Embryonic facial prominence (tissue), 1 donor: ENCODE measurements around the gene ZNF592.

ENCODE experiments used
- DNase-seq: peaks from one replicate; pipeline ENCODE4 v3.0.0-alpha.2; 2016; ENCODE audit errors: extremely low spot score

Gene ZNF592

DNA sequence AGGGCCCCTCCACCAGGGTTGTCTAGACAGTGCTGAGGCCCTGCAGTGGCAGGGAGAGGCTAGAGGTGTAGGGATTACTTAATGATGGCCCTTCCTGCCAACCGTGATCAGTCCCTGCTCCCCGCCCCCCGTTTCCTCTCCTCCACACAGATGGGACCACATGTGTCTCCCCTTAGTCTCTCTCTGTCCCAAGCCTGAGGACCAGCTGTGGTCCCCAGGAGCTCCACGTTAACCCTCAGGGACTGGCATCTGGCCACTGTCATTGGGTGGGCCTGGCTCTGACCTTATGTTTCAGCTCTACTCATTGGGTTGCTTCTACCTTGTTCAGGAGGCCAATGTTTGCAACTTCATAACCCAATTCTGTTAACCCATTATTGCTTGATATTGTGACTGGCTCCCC, 62.8 kb downstream of the ZNF592 start:
- DNase-seq = no peak

- DNase-seq = no peak
Observed at GRCh38 chr15:84811828-84812227, 63.4 kb downstream of the ZNF592 start.

DNA sequence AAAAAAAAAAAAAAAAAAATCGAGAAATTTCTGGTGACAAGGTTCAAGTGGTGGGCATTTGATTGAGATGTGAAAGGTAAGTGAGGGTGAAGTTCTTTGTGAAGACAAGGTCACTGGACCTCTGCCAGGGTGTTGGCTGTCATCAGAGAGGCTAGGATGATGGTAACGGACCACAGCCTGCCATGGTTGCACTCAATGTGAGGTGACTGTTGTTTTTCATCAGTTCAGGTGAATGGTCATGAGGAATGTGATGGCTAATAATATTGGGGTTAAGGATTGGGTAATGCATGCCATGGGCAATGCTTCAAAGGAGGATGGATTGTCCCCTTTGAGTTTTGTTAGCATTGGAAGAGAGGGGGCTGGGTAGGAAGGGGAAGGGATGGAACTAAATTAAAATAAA, 64.5 kb downstream of the ZNF592 start:
- no peak for DNase-seq

GRCh38 chr15:84813435-84813834, 65.0 kb downstream of the ZNF592 start:
- DNase-seq = no peak

DNA sequence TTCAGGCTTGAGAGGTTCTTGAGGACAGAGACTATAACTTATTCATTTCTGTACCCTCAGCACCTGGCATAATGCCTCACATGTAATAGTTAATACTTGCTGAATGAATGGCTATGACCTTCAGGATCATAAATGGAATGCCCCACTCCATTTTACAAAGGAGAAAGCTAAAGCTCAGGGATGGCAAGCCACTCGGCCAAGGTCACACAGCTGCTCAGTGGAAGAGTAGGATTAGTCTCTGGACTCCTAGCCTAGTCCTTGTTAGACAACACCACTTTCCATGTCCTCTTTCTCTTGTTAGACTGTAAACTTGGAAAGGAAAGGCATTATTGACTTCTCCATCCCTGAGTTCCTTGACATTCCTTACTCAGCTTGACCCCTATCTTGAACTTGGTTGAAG, 65.5 kb downstream of the ZNF592 start:
- no peak for DNase-seq

DNA sequence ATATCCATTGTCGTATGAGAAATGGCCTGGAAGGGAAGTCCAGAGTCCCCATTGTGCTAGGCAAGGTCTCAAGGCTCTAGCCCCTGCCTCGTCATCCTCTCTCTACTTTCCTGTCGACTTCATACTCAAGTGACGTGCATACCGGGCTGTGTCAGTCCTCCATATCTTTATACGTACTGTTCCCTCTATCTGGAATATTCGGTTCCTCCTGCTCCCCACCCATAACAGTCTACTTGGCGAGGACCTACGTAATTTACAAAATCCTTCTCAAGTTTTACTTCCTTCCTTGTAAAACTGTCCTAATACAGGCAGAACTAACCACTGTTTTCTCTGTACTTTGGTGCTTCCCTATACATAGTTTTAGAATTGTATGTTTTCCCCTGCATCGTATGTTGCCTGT, 66.5 kb downstream of the ZNF592 start:
- DNase-seq = no peak

DNA sequence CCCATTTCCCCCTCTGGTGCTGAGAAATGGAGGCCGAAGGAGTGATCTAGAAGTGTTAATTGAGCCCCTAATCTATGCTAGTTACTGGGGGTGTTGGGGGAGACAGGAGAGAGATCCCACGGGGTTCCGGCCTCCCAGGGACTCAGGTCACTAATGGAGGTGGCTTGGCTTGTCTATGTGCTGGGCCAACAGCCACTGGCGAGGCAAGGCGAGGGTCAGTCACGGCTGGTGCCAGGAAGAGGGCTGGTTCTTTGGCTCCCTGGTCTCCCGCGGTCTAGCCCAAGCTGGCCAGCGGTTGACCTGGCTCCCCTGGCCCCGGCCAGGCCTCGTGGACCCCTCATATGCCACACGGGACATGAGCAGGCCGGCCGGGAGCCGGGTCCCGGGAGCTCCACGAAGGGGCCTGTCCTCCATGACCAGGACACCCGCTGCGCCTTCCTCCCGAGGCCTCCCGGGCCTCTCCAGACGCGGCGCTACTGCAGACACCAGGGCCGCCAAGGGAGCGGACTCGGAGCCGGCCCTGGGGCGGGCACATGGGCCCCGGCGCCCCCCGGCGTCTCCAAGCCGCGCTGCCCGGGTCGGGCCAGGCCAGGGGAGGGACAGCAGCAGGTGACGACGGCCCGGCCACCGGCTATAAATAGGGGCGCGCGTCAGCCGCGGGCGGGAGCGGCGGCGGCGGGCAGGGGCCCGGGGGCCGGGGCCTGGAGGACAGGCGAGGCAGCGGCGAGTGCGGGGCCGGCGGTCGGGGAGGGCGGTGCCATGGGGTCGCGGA, 68.5 kb downstream of the ZNF592 start, which contains the start of gene ALPK3:
TSS of gene ALPK3 (plus strand) at position 663 of the 772 bp plus-strand sequence. CDS start at position 760, 97 bp downstream.
- no peak for DNase-seq

DNA sequence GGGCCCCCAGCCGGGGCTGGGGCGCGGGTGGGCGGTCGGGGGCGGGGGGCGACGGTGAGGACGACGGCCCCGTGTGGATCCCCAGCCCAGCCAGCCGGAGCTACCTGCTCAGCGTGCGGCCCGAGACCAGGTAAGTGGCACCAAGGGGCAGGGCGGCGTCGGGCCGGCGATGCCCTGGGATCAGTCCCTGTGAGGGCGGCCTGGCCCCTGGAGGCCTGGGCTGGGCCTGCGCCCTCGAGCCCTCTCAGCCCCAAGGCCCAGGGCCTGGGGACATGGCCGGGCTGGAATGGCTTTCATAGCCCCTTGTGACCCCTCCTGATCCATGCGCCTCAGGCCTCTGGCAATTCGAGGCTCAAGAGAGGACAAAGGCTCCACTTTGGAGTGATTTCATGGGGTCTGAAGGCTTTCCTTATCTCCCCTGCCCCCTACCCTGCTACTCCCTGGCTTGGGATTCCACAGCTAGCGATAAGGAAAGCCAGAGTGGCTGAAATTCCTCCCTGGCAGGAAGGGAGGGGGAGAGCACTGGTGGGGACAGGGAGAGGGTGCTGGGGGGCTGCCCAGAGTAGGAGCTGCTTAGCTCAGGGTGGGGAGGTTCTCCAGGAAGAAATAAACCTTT, 69.2 kb downstream of the ZNF592 start:
- no peak for DNase-seq

GRCh38 chr15:84818261-84819131, 70.1 kb downstream of the ZNF592 start:
- DNase-seq = no peak

DNA sequence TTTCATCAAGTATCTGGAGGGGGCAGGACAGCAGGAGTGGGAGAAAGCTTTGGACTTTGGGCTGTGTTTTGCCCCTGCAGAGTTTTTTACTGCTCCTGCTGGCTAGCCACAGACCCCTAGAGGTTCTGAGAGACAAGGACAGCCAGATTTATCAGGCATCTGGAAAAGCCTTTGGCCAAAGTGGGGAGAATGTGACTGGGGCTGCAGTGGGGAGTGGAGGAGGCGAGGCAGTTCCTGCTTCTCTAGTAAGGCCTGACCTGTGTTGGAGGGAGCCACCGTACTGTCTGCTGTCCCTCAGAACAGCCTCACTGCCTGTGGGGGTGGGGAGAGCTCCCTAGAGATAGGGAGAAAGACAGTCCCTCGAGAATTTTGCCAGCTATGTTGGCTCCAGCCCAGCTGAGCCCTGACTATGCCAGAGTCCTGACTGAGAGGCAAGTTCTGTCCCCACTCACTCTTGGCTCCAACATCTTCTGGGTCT, 70.9 kb downstream of the ZNF592 start:
- no peak for DNase-seq

DNA sequence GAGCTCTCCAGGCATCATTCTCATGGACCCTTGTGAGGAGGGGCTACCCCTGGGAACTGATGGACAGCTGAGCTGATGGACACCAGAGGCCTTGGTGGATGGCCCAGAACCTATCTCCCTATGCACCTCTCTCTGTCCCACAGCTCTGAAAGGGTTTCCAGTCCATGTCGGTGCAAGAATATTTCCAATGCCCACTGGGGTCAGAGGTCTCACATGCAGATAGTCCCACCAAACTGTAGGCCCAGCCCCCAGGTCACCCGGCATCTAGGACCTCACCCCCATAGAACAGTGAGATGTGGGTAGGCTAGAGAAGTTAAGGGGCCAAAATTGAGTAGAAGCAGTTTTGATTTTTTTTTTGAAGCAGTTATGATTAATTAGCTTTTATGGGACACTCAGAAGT, 71.4 kb downstream of the ZNF592 start:
- no peak for DNase-seq

GRCh38 chr15:84821501-84822021, 73.2 kb downstream of the ZNF592 start:
- no peak for DNase-seq

GRCh38 chr15:84822653-84823281, 74.4 kb downstream of the ZNF592 start:
- DNase-seq = no peak

GRCh38 chr15:84823282-84823878, 75.0 kb downstream of the ZNF592 start:
- DNase-seq = no peak

GRCh38 chr15:84824260-84825007, 76.0 kb downstream of the ZNF592 start:
- DNase-seq = no peak

DNA sequence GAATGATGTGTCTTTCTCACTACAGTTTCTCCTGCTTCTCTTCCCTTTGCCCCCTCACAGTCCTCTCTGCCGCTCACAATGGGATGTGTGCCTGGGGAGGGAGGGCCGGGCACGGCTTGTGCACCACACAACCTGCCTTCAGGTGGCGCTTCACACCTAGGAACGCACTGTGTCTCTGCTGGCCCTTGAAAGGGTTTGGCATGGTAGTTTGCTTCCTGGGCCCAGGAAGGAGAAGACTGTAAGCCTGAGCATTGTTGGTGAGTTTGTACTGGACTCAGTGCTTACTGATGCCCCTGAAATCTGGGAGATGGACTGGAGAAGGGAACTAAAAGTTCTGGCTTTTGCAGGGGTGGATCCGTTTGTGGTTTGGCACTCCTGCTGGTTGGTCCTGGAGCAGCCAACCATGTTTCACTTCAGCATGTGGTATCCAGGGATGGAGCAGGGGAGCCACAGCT, 78.0 kb downstream of the ZNF592 start:
- no peak for DNase-seq

GRCh38 chr15:84827246-84827645, 78.9 kb downstream of the ZNF592 start:
- DNase-seq = no peak

- DNase-seq = no peak
Observed at GRCh38 chr15:84828086-84828908, 79.9 kb downstream of the ZNF592 start.

DNA sequence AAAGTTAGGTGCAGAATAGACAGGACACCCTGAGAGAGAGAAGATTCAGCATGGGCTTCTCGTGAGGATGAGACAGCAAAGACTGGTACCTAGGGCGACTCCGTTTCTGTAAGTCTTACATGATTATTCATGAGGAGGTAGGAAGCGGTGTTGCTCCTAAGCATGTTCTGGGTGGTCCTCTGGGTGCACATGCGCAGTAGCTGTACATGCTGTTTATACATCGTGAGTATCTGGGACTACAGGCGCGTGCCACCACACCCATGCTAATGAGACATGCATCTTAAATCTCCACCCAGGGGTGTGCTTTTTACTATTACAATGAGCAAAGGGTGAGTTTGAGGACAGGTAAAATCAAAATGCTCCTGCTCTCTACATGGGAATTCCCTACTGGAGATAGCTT, 81.0 kb downstream of the ZNF592 start:
- no peak for DNase-seq
